Fibroblast of lung (primary cell): Measurements from ENCODE around the gene PLA2G1B. TPM values are rescaled to one million over a fixed set of nuclear protein-coding genes. Genes with fewer than 3 reads are reported as not detected.

ENCODE experiments used
- DNase-seq, 2 donors: peaks; one replicate each; pipeline versions ENCODE4 v3.0.0 to v3.0.0-alpha.2; 2010; ENCODE audit warnings: low read depth in 2 of 2
- H2AFZ ChIP-seq: 2 replicates; pipeline ENCODE4 v1.5.1; 2012; ENCODE audit warnings: low read length, control low read depth, inconsistent platforms
- H3K27ac ChIP-seq: 2 replicates; pipeline ENCODE4 v1.5.1; 2011; ENCODE audit warnings: low read length, control low read depth; ENCODE audit not compliant: insufficient read depth
- H3K27me3 ChIP-seq: 2 replicates; pipeline ENCODE4 v1.5.1; 2011; ENCODE audit warnings: mild to moderate bottlenecking, low read length; ENCODE audit not compliant: control insufficient read depth, insufficient read depth
- H3K36me3 ChIP-seq: 2 replicates; pipeline ENCODE4 v1.5.1; 2011; ENCODE audit warnings: low read length; ENCODE audit not compliant: control insufficient read depth, insufficient read depth
- H3K4me1 ChIP-seq: 2 replicates; pipeline ENCODE4 v1.5.1; 2011; ENCODE audit warnings: low read length; ENCODE audit not compliant: control insufficient read depth, insufficient read depth; ENCODE audit errors: extremely low read depth
- H3K4me2 ChIP-seq: 2 replicates; pipeline ENCODE4 v1.5.1; 2011; ENCODE audit warnings: low read length, control low read depth; ENCODE audit not compliant: insufficient read depth; ENCODE audit errors: extremely low read depth
- H3K4me3 ChIP-seq, 4 experiments: fragments of 200-600 bp in 1 of 4; sonication (generic) in 1 of 4; replicated peaks in 1 of 4; 2 replicates each; pipeline ENCODE4 v1.5.1; 2011 to 2016; ENCODE audit warnings: low read length in 4 of 4, low read depth in 3 of 4, mild to moderate bottlenecking in 3 of 4, control low read depth in 2 of 4, inconsistent platforms in 1 of 4, mixed read lengths in 1 of 4; ENCODE audit not compliant: insufficient read depth in 1 of 4; ENCODE audit errors: control extremely low read depth in 1 of 4
- H3K79me2 ChIP-seq: 2 replicates; pipeline ENCODE4 v1.5.1; 2012; ENCODE audit warnings: mild to moderate bottlenecking, low read length, inconsistent platforms; ENCODE audit not compliant: control insufficient read depth, insufficient read depth
- H3K9ac ChIP-seq: 2 replicates; pipeline ENCODE4 v1.5.1; 2011; ENCODE audit warnings: mild to moderate bottlenecking, low read length, control low read depth; ENCODE audit not compliant: insufficient read depth
- H3K9me3 ChIP-seq: 2 replicates; pipeline ENCODE4 v1.5.1; 2012; ENCODE audit warnings: low read depth, low read length; ENCODE audit not compliant: control insufficient read depth, insufficient read depth
- H4K20me1 ChIP-seq: 2 replicates; pipeline ENCODE4 v1.5.1; 2011; ENCODE audit warnings: low read length; ENCODE audit not compliant: control insufficient read depth, insufficient read depth; ENCODE audit errors: extremely low read depth
- CTCF ChIP-seq, 2 donors: IDR thresholded peaks in 1 of 2; conservative IDR thresholded peaks in 1 of 2; 1 replicate in 1 of 2; 2 replicates in 1 of 2; pipeline ENCODE4 v1.5.1; 2011 to 2012; ENCODE audit warnings: low read length in 2 of 2, control low read depth in 1 of 2, inconsistent platforms in 1 of 2, low read depth in 1 of 2, mild to moderate bottlenecking in 1 of 2
- EZH2 ChIP-seq: IDR thresholded peaks from 2 replicates; pipeline ENCODE4 v1.5.1; 2012; ENCODE audit warnings: low read length, control low read depth, mild to moderate bottlenecking; ENCODE audit errors: missing control alignments
- polyA plus RNA-seq, 2 donors: library from polyadenylated mRNA; depleted of rRNA in 1 of 2; stranded (reverse) in 1 of 2; unstranded in 1 of 2; fragments of >200 nt; gene quantifications; 2 replicates each; pipeline ENCODE4 v1.2.1, GENCODE V29; 2011 to 2012; ENCODE audit warnings: missing spikeins in 1 of 2
- total RNA-seq: library from RNA; depleted of rRNA; stranded (reverse); fragments of >200 nt; gene quantifications from 2 replicates; pipeline ENCODE4 v1.2.1, GENCODE V29; 2014

Gene PLA2G1B
- total and polyA plus RNA-seq, 2 donors (not counting 1 experiment from before 2014, with no cell fraction given), result 0.20 TPM; not detected in 1

GRCh38 chr12:120332523-120332922 is 4.9 kb upstream of the PLA2G1B start:
- Histone ChIP-seq H3K27me3 (peaks cover 4% of the 10 kb centered on the region), H3K36me3 (no peaks in the 10 kb centered on the region), H3K4me3 (no peak overlapping the region), H2AFZ (no peak overlapping the region), H3K4me1 (no peaks in the 10 kb centered on the region), H3K9ac (no peak overlapping the region), H3K9me3 (no peaks in the 10 kb centered on the region), H4K20me1 (no peaks in the 10 kb centered on the region), H3K4me2 (no peak overlapping the region), H3K79me2 (no peaks in the 10 kb centered on the region), H3K27ac (no peak overlapping the region)
- TF ChIP-seq EZH2, result no peak
- no peak for TF ChIP-seq CTCF (conservative IDR thresholded peaks at IDR 0.05 in 1 of 2, IDR thresholded peaks at IDR 0.05 in 1 of 2; ENCODE audit: low read depth in 1 of 2, low read length in 2 of 2)
- no peak for DNase-seq

GRCh38 chr12:120332041-120332440 is 4.5 kb upstream of the PLA2G1B start:
- H3K36me3 ChIP-seq, result no peaks in the 10 kb centered on the region
- no peak for DNase-seq
- H3K4me2 ChIP-seq, result no peak overlapping the region
- H4K20me1 ChIP-seq, result no peaks in the 10 kb centered on the region
- H2AFZ ChIP-seq, result no peak overlapping the region
- peaks cover 4% of the 10 kb centered on the region for H3K27me3 ChIP-seq
- TF ChIP-seq EZH2 (no peak), CTCF (conservative IDR thresholded peaks at IDR 0.05 in 1 of 2, IDR thresholded peaks at IDR 0.05 in 1 of 2; ENCODE audit: low read depth in 1 of 2, low read length in 2 of 2) (no peak)
- no peaks in the 10 kb centered on the region for H3K9me3 ChIP-seq
- H3K27ac ChIP-seq, result no peak overlapping the region
- no peaks in the 10 kb centered on the region for H3K79me2 ChIP-seq
- no peak overlapping the region for H3K9ac ChIP-seq
- H3K4me3 ChIP-seq, result no peak overlapping the region
- H3K4me1 ChIP-seq, result no peaks in the 10 kb centered on the region

GRCh38 chr12:120331390-120331789 is 3.8 kb upstream of the PLA2G1B start:
- H3K79me2 ChIP-seq, result no peaks in the 10 kb centered on the region
- TF ChIP-seq EZH2 (no peak), CTCF (conservative IDR thresholded peaks at IDR 0.05 in 1 of 2, IDR thresholded peaks at IDR 0.05 in 1 of 2; ENCODE audit: low read depth in 1 of 2, low read length in 2 of 2) (no peak)
- H3K9ac ChIP-seq, result no peak overlapping the region
- no peak overlapping the region for H2AFZ ChIP-seq
- peaks cover 4% of the 10 kb centered on the region for H3K27me3 ChIP-seq
- no peak overlapping the region for H3K4me3 ChIP-seq
- no peaks in the 10 kb centered on the region for H4K20me1 ChIP-seq
- no peak overlapping the region for H3K4me2 ChIP-seq
- no peak overlapping the region for H3K27ac ChIP-seq
- H3K4me1 ChIP-seq, result no peaks in the 10 kb centered on the region
- no peaks in the 10 kb centered on the region for H3K36me3 ChIP-seq
- H3K9me3 ChIP-seq, result no peaks in the 10 kb centered on the region
- no peak for DNase-seq
